ENCODE measurements around the gene FMNL2.

GRCh38 chr2:152543717-152544116, 208.7 kb downstream of the FMNL2 start:
- TF ChIP-seq POLR2AphosphoS5 (IDR thresholded peaks at IDR 0.05), result no peak
- TF ChIP-seq EP300 (IDR thresholded peaks at IDR 0.05), result no peak
- TF ChIP-seq CTCF (IDR thresholded peaks at IDR 0.05), result no peak
- no peak for TF ChIP-seq POLR2A (IDR thresholded peaks at IDR 0.05)

Measured in stomach (tissue), 4 donors.